SIG-M5 treated with dmso at 0.1 percent for 504 hours (cell line): ENCODE results near the gene CENPV.

Experiments
- DNase-seq: peaks from one replicate; lab custom pipeline; 2025; ENCODE audit not compliant: unreplicated experiment; lab: John Stamatoyannopoulos, UW

The CENPV gene

GRCh38 chr17:16363749-16364536 is 10.7 kb upstream of the CENPV start:
- peak; percentile 72 for DNase-seq

GRCh38 chr17:16361874-16362273 is 8.6 kb upstream of the CENPV start:
- DNase-seq = no peak

GRCh38 chr17:16358394-16358793 is 5.1 kb upstream of the CENPV start:
- no peak for DNase-seq

GRCh38 chr17:16354585-16354984 is 1.3 kb upstream of the CENPV start:
- no peak for DNase-seq

- no peak for DNase-seq
Observed at GRCh38 chr17:16352667-16353316, 477 bp downstream of the CENPV start.

- DNase-seq = no peak
Observed at GRCh38 chr17:16352303-16352666, 984 bp downstream of the CENPV start.

GRCh38 chr17:16351831-16352230 is 1.4 kb downstream of the CENPV start:
- DNase-seq = peak; percentile 24

- no peak for DNase-seq
Observed at GRCh38 chr17:16349431-16349830, 3.8 kb downstream of the CENPV start.

GRCh38 chr17:16348586-16348985 is 4.7 kb downstream of the CENPV start:
- DNase-seq = no peak

- DNase-seq = no peak
Observed at GRCh38 chr17:16346721-16347271, 6.5 kb downstream of the CENPV start.

GRCh38 chr17:16345565-16345964 is 7.7 kb downstream of the CENPV start:
- DNase-seq = no peak

GRCh38 chr17:16343569-16343968 is 9.7 kb downstream of the CENPV start:
- no peak for DNase-seq

- DNase-seq = no peak
Observed at GRCh38 chr17:16342979-16343378, 10.3 kb downstream of the CENPV start.

- DNase-seq = no peak
Observed at GRCh38 chr17:16339959-16340358, 13.3 kb downstream of the CENPV start.

- DNase-seq = no peak
Observed at GRCh38 chr17:16339402-16339801, 13.9 kb downstream of the CENPV start.

GRCh38 chr17:16338391-16338790 is 14.9 kb downstream of the CENPV start:
- no peak for DNase-seq

GRCh38 chr17:16329519-16330271 is 23.6 kb downstream of the CENPV start:
- DNase-seq = no peak

GRCh38 chr17:16328997-16329396 is 24.3 kb downstream of the CENPV start:
- DNase-seq = no peak

GRCh38 chr17:16327018-16327417 is 26.3 kb downstream of the CENPV start:
- DNase-seq = no peak

- DNase-seq = no peak
Observed at GRCh38 chr17:16325964-16326363, 27.3 kb downstream of the CENPV start.

GRCh38 chr17:16322636-16323035 is 30.6 kb downstream of the CENPV start:
- no peak for DNase-seq

- no peak for DNase-seq
Observed at GRCh38 chr17:16319969-16320368, 33.3 kb downstream of the CENPV start.
